Astrocyte of the cerebellum (primary cell): ENCODE measurements around the gene STMND1.

Experiments used
- DNase-seq: peaks from one replicate; pipeline ENCODE4 v3.0.0-alpha.2; 2011; ENCODE audit warnings: low read depth
- H3K4me3 ChIP-seq: 2 replicates; pipeline ENCODE4 v1.5.1; 2011; ENCODE audit warnings: mild to moderate bottlenecking, low read depth, low read length, moderate library complexity
- CTCF ChIP-seq: IDR thresholded peaks from 2 replicates; pipeline ENCODE4 v1.5.1; 2012; ENCODE audit warnings: low read length, low read depth, moderate library complexity, mild to moderate bottlenecking; ENCODE audit errors: missing control alignments
- in situ Hi-C: cut with HindIII; loops from 2 replicates; pipeline ENCODE4 v1.10.0; 2017; ENCODE audit warnings: low sequenced_read_pairs

STMND1 gene

GRCh38 chr6:17101422-17102257 lies at the start of gene STMND1:
Gene STMND1 (plus strand): TSS chr6:17102050. CDS start chr6:17102258, 208 bp downstream.
- TF ChIP-seq CTCF: no peak
- in situ Hi-C loops: no loop called here
- H3K4me3 ChIP-seq: peak within 1 kb of the TSS; percentile 43
- DNase-seq: no peak

GRCh38 chr6:17054647-17055046 lies 47.2 kb upstream of the STMND1 start:
- in situ Hi-C loops: no loop called here
- TF ChIP-seq CTCF: no peak
- no peak for DNase-seq
- H3K4me3 ChIP-seq: no peak overlapping the region

GRCh38 chr6:17057322-17057721 lies 44.5 kb upstream of the STMND1 start:
- in situ Hi-C loops: no loop called here
- H3K4me3 ChIP-seq: no peak overlapping the region
- no peak for TF ChIP-seq CTCF
- no peak for DNase-seq

- no peak for TF ChIP-seq CTCF
- H3K4me3 ChIP-seq: no peak overlapping the region
- no peak for DNase-seq
- in situ Hi-C loops: no loop called here
Measured at GRCh38 chr6:17058550-17058949, 43.3 kb upstream of the STMND1 start.

GRCh38 chr6:17059022-17059421 lies 42.8 kb upstream of the STMND1 start:
- DNase-seq: no peak
- TF ChIP-seq CTCF: no peak
- H3K4me3 ChIP-seq: no peak overlapping the region
- in situ Hi-C loops: no loop called here

GRCh38 chr6:17059850-17060249 lies 42.0 kb upstream of the STMND1 start:
- DNase-seq: no peak
- no peak for TF ChIP-seq CTCF
- no peak overlapping the region for H3K4me3 ChIP-seq
- in situ Hi-C loops: no loop called here
